ENCODE results near the gene DNAJB13.

Gene DNAJB13

DNA sequence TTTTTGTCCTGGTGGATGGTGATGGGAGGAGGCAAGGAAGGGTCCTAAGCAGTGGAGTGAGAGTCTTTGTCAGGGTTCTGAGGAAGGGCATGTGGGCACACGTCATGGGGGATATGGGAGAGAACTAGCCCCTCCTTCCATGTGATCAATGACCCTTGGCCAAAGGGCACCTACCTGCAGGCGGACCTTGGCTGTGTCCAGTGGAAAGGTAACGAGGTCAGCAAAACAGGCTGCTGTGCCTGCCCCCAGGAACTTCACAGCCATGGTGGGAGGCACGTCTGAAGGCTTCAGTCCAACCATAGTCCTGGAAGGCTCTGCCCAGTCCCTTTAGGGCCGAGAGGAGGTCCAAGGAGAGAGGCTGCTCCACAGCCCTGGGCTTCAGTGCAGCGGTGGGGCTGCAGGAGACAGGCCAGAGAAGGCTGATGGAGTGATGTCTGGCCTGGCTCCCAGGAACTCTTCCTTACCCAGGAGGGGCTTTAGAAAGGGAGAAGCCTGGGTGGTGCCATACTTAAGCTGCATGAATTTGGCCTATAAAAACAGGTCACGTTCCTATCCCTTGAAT lies 56.0 kb downstream of the DNAJB13 start:
- DNase-seq, result no peak
- Histone ChIP-seq H2BK5ac (ENCODE audit: low read length) (no peak overlapping the region), H3K4me2 (ENCODE audit: low read length) (no peak overlapping the region)

DNA sequence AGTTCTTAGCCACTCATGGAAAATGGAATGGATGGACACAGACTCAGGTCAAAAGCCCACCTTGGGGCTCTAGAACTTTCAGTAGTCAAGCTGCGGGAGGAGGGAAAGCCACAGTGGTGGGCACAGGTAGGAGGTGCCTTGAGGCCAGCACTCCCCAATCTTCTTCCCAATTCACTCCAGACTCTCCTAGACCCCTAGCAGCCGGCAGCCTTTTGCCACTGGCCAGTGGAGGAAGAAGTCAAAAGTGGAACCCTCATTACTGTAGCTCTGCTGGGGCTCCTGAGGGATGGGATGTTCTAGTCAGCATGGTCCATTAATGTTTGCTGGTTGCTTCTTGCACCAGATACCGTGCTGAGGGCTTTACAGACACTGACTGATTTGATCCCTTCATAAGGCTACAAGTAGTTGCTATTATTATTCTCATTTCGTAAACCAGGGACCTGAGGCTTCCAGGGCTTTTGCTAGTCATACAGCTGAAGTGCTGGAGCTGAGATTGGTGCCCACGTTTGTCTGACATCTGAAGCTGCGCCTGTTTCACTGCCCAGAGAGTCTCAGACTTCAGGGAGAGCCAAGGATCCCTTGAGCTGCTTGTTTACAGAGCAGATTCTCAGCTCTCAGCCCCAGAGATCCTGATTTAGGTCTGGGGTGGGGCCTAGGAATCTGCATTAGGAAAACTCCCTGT lies 57.0 kb downstream of the DNAJB13 start:
- H3K27ac ChIP-seq (ENCODE audit: low read depth, low read length), result no peak overlapping the region
- peaks cover 4% of the 10 kb centered on the region for H3K4me1 ChIP-seq (ENCODE audit: control insufficient read depth, low read depth, low read length)
- H4K8ac ChIP-seq (ENCODE audit: low read depth, low read length), result no peak overlapping the region
- no peak overlapping the region for H2AK5ac ChIP-seq (ENCODE audit: low read length)
- H2BK120ac ChIP-seq (ENCODE audit: low read depth, low read length), result no peak overlapping the region
- H2BK15ac ChIP-seq (replicated peaks; ENCODE audit: low read depth), result no peak overlapping the region
- H3K4ac ChIP-seq (ENCODE audit: low read depth, low read length), result no peak overlapping the region
- WGBS (ENCODE audit: extremely low coverage, insufficient coverage, low lambda C conversion rate), result no CpG with 5 or more reads among the region's 6 CpGs
- no peak overlapping the region for H2BK5ac ChIP-seq (ENCODE audit: low read length)
- no peak overlapping the region for H3K18ac ChIP-seq (ENCODE audit: low read length)
- no peaks in the 10 kb centered on the region for H3K79me2 ChIP-seq (ENCODE audit: control insufficient read depth, insufficient read depth, low read length)
- H3K36me3 ChIP-seq (ENCODE audit: control insufficient read depth, insufficient read depth, low read length), result no peaks in the 10 kb centered on the region
- H3K23ac ChIP-seq (ENCODE audit: low read length), result no peak overlapping the region
- H3K4me3 ChIP-seq (ENCODE audit: low read length), result no peak overlapping the region
- no peak overlapping the region for H3K4me2 ChIP-seq (ENCODE audit: low read length)
- no peaks in the 10 kb centered on the region for H3K27me3 ChIP-seq (ENCODE audit: insufficient read depth, low read length, poor library complexity)
- no peak overlapping the region for H4K5ac ChIP-seq (ENCODE audit: low read length)
- no peaks in the 10 kb centered on the region for H3K79me1 ChIP-seq (ENCODE audit: low read length)
- DNase-seq, result no peak
- H3K56ac ChIP-seq (ENCODE audit: low read length), result no peak overlapping the region
- H3K9ac ChIP-seq (ENCODE audit: low read length), result no peak overlapping the region

More for the DNA sequence above, 56.0 kb downstream of the DNAJB13 start:
- no peak overlapping the region for H3K4ac ChIP-seq (ENCODE audit: low read depth, low read length)
- no peak overlapping the region for H3K56ac ChIP-seq (ENCODE audit: low read length)
- H3K23ac ChIP-seq (ENCODE audit: low read length), result no peak overlapping the region
- WGBS (ENCODE audit: extremely low coverage, insufficient coverage, low lambda C conversion rate), result no CpG with 5 or more reads among the region's 7 CpGs
- H2BK120ac ChIP-seq (ENCODE audit: low read depth, low read length), result no peak overlapping the region
- H3K27me3 ChIP-seq (ENCODE audit: insufficient read depth, low read length, poor library complexity), result no peaks in the 10 kb centered on the region
- no peak overlapping the region for H4K5ac ChIP-seq (ENCODE audit: low read length)
- no peak overlapping the region for H2AK5ac ChIP-seq (ENCODE audit: low read length)
- no peak overlapping the region for H2BK15ac ChIP-seq (replicated peaks; ENCODE audit: low read depth)
- H3K36me3 ChIP-seq (ENCODE audit: control insufficient read depth, insufficient read depth, low read length), result no peaks in the 10 kb centered on the region
- H3K4me1 ChIP-seq (ENCODE audit: control insufficient read depth, low read depth, low read length), result peaks cover 4% of the 10 kb centered on the region
- no peak overlapping the region for H3K18ac ChIP-seq (ENCODE audit: low read length)
- no peak overlapping the region for H4K8ac ChIP-seq (ENCODE audit: low read depth, low read length)
- H3K79me1 ChIP-seq (ENCODE audit: low read length), result no peaks in the 10 kb centered on the region
- no peak overlapping the region for H3K4me3 ChIP-seq (ENCODE audit: low read length)
- no peak overlapping the region for H3K9ac ChIP-seq (ENCODE audit: low read length)
- H3K79me2 ChIP-seq (ENCODE audit: control insufficient read depth, insufficient read depth, low read length), result no peaks in the 10 kb centered on the region
- no peak overlapping the region for H3K27ac ChIP-seq (ENCODE audit: low read depth, low read length)

DNA sequence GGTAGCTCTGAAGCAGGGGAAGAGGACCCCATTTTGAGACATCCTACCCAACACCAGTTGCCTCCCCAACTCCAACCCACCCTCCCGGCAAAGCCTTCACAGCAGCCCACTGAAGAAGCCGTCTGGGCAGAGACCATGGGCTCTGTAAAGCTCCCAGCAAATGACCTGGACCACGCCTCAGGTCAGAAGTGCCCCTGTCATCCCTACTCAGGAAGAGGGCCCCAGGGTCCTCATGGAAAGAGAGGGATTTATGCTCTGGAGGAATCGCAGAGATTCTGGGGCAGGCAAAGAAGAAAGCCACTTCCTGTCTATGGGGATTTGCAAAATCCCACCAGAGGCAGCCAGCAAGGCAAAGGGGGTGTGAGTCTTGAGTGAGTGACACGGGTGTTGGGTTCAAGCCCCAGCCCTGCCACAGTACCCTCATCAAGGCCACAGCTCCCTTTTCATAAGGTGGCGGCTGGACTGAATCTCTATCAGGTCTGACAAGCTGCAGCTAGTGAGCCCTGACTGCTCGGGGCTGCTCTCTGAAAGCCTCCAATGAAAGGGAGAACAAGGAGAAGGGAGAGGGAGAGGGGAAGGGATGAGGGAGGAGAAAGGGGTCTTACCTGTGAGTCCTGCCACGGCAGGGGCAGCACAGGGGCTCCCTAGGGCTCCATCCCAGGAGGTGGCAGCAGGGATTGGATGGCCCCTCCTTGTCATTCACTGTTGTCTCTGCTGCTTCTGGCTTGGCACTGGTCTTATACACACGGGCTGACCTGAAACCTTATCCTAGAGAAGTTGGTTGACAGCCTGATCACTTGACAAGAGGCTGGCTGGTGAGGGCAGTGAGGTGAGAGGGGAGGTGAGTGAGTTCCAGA lies 57.8 kb downstream of the DNAJB13 start, which contains the start of gene UCP3:
UCP3 (minus strand) TSS at position 713 of the 857 bp plus-strand sequence. CDS start 2,043 bp downstream, outside the sequence.
- no peak for DNase-seq
- peaks cover 4% of the 10 kb centered on the region for H3K4me1 ChIP-seq (ENCODE audit: control insufficient read depth, low read depth, low read length)
- no peak within 1 kb of the TSS for H2BK15ac ChIP-seq (replicated peaks; ENCODE audit: low read depth)
- H3K27me3 ChIP-seq (ENCODE audit: insufficient read depth, low read length, poor library complexity), result no peaks in the 10 kb centered on the region
- no peak within 1 kb of the TSS for H3K4me2 ChIP-seq (ENCODE audit: low read length)
- H3K36me3 ChIP-seq (ENCODE audit: control insufficient read depth, insufficient read depth, low read length), result no peaks in the 10 kb centered on the region
- H4K5ac ChIP-seq (ENCODE audit: low read length), result no peak within 1 kb of the TSS
- H2AK5ac ChIP-seq (ENCODE audit: low read length), result no peak within 1 kb of the TSS
- H3K4ac ChIP-seq (ENCODE audit: low read depth, low read length), result no peak within 1 kb of the TSS
- H3K79me2 ChIP-seq (ENCODE audit: control insufficient read depth, insufficient read depth, low read length), result no peaks in the 10 kb centered on the region
- H2BK120ac ChIP-seq (ENCODE audit: low read depth, low read length), result no peak within 1 kb of the TSS
- no peak within 1 kb of the TSS for H3K23ac ChIP-seq (ENCODE audit: low read length)
- no peaks in the 10 kb centered on the region for H3K79me1 ChIP-seq (ENCODE audit: low read length)
- no peak within 1 kb of the TSS for H2BK5ac ChIP-seq (ENCODE audit: low read length)
- no CpG with 5 or more reads among the region's 9 CpGs for WGBS (ENCODE audit: extremely low coverage, insufficient coverage, low lambda C conversion rate)
- H3K56ac ChIP-seq (ENCODE audit: low read length), result no peak within 1 kb of the TSS
- H3K27ac ChIP-seq (ENCODE audit: low read depth, low read length), result no peak within 1 kb of the TSS
- H4K8ac ChIP-seq (ENCODE audit: low read depth, low read length), result no peak within 1 kb of the TSS
- H3K9ac ChIP-seq (ENCODE audit: low read length), result no peak within 1 kb of the TSS
- no peak within 1 kb of the TSS for H3K4me3 ChIP-seq (ENCODE audit: low read length)
- no peak within 1 kb of the TSS for H3K18ac ChIP-seq (ENCODE audit: low read length)

DNA sequence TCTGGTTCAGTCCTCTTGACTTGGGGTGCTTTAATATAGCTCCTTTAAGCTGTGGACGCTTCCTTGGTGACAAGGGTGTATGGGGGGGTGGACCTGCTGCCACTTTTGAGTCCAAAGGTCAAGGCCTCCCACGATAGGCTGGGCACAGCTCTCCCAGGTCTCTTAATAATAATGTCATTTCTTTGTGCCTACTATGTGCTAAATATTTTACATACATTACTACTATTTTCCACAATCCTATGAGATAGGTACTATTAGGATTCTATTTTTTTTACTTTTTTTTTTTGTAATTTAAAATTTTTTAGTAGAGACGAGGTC lies 58.4 kb downstream of the DNAJB13 start:
- no peak overlapping the region for H2AK5ac ChIP-seq (ENCODE audit: low read length)
- H4K5ac ChIP-seq (ENCODE audit: low read length), result no peak overlapping the region
- H3K4ac ChIP-seq (ENCODE audit: low read depth, low read length), result no peak overlapping the region
- H3K9ac ChIP-seq (ENCODE audit: low read length), result no peak overlapping the region
- WGBS (ENCODE audit: extremely low coverage, insufficient coverage, low lambda C conversion rate), result no CpG with 5 or more reads among the region's 3 CpGs
- no peak overlapping the region for H3K4me3 ChIP-seq (ENCODE audit: low read length)
- no peak overlapping the region for H4K8ac ChIP-seq (ENCODE audit: low read depth, low read length)
- DNase-seq, result no peak
- no peaks in the 10 kb centered on the region for H3K79me2 ChIP-seq (ENCODE audit: control insufficient read depth, insufficient read depth, low read length)
- no peak overlapping the region for H3K4me2 ChIP-seq (ENCODE audit: low read length)
- no peak overlapping the region for H3K56ac ChIP-seq (ENCODE audit: low read length)
- no peak overlapping the region for H3K27ac ChIP-seq (ENCODE audit: low read depth, low read length)
- no peak overlapping the region for H3K23ac ChIP-seq (ENCODE audit: low read length)
- no peaks in the 10 kb centered on the region for H3K36me3 ChIP-seq (ENCODE audit: control insufficient read depth, insufficient read depth, low read length)
- no peak overlapping the region for H3K18ac ChIP-seq (ENCODE audit: low read length)
- H3K4me1 ChIP-seq (ENCODE audit: control insufficient read depth, low read depth, low read length), result peaks cover 4% of the 10 kb centered on the region
- H2BK5ac ChIP-seq (ENCODE audit: low read length), result no peak overlapping the region
- H2BK15ac ChIP-seq (replicated peaks; ENCODE audit: low read depth), result no peak overlapping the region
- H3K79me1 ChIP-seq (ENCODE audit: low read length), result no peaks in the 10 kb centered on the region
- no peak overlapping the region for H2BK120ac ChIP-seq (ENCODE audit: low read depth, low read length)
- no peaks in the 10 kb centered on the region for H3K27me3 ChIP-seq (ENCODE audit: insufficient read depth, low read length, poor library complexity)

DNA sequence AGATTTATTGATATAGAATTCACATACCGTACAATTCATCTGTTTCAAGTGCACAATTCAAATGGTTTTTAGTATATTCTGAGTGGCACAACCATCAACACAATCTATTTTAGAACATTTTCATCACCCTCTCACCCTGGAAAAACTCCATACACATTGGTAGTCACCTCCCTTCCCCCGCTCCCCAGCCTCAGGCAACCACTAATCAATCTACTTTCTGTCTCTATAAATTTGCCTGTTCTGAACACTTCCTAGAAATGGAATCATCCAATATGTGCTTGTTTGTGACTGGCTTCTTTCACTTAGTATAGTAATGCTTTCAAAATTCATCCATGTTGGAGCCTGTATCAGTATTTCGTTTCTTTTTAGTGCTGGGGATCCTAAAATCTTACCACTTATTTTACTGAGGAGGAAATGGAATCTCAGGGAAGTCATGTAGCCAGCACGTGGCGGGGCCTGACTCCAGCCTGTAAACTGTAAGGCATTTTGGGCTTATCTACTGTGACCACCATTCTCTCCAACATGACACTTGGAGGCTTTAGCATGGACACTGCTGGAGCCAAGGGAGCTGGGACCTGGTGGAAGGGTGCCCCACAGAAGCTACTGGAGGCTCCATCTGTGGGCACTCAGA lies 59.0 kb downstream of the DNAJB13 start:
- no peaks in the 10 kb centered on the region for H3K36me3 ChIP-seq (ENCODE audit: control insufficient read depth, insufficient read depth, low read length)
- no peak overlapping the region for H3K4ac ChIP-seq (ENCODE audit: low read depth, low read length)
- H4K8ac ChIP-seq (ENCODE audit: low read depth, low read length), result no peak overlapping the region
- no peak overlapping the region for H3K27ac ChIP-seq (ENCODE audit: low read depth, low read length)
- WGBS (ENCODE audit: extremely low coverage, insufficient coverage, low lambda C conversion rate), result no CpG with 5 or more reads among the region's 5 CpGs
- H2BK5ac ChIP-seq (ENCODE audit: low read length), result no peak overlapping the region
- no peaks in the 10 kb centered on the region for H3K27me3 ChIP-seq (ENCODE audit: insufficient read depth, low read length, poor library complexity)
- no peak overlapping the region for H2BK120ac ChIP-seq (ENCODE audit: low read depth, low read length)
- no peak overlapping the region for H2BK15ac ChIP-seq (replicated peaks; ENCODE audit: low read depth)
- no peak overlapping the region for H3K4me2 ChIP-seq (ENCODE audit: low read length)
- H3K4me3 ChIP-seq (ENCODE audit: low read length), result no peak overlapping the region
- H3K18ac ChIP-seq (ENCODE audit: low read length), result no peak overlapping the region
- no peak for DNase-seq
- H3K79me2 ChIP-seq (ENCODE audit: control insufficient read depth, insufficient read depth, low read length), result no peaks in the 10 kb centered on the region
- H4K5ac ChIP-seq (ENCODE audit: low read length), result no peak overlapping the region
- H3K9ac ChIP-seq (ENCODE audit: low read length), result no peak overlapping the region
- H3K23ac ChIP-seq (ENCODE audit: low read length), result no peak overlapping the region
- no peak overlapping the region for H3K56ac ChIP-seq (ENCODE audit: low read length)
- H3K4me1 ChIP-seq (ENCODE audit: control insufficient read depth, low read depth, low read length), result peaks cover 4% of the 10 kb centered on the region
- H3K79me1 ChIP-seq (ENCODE audit: low read length), result no peaks in the 10 kb centered on the region
- H2AK5ac ChIP-seq (ENCODE audit: low read length), result no peak overlapping the region
